GM12878 (cell line): ENCODE data around the gene ABCG4. TPM values are rescaled to one million over a fixed set of nuclear protein-coding genes. Genes with fewer than 3 reads are reported as not detected.

ENCODE experiments used
- CHD2 ChIP-seq: IDR thresholded peaks from 2 replicates; pipeline ENCODE4 v1.6.1; 2011; ENCODE audit warnings: low read depth, low read length, improper control_type of control experiment, borderline replicate concordance
- CREB1 ChIP-seq: IDR thresholded peaks from 2 replicates; pipeline ENCODE4 v1.6.1; 2012; ENCODE audit warnings: low read depth, mild to moderate bottlenecking, inconsistent platforms
- CREM ChIP-seq: IDR thresholded peaks from 2 replicates; pipeline ENCODE4 v1.6.1; 2014; ENCODE audit warnings: antibody characterized with exemption, low read depth
- GABPA ChIP-seq: IDR thresholded peaks from 2 replicates; pipeline ENCODE4 v1.6.1; 2014; ENCODE audit warnings: antibody characterized with exemption, low read depth, mild to moderate bottlenecking, inconsistent platforms
- HDGF ChIP-seq: fragments of 450-650 bp; IDR thresholded peaks from 2 replicates; pipeline ENCODE4 v1.6.1; 2016; ENCODE audit warnings: antibody characterized with exemption
- JUND ChIP-seq: IDR thresholded peaks from 2 replicates; pipeline ENCODE4 v1.6.1; 2012; ENCODE audit warnings: low read depth, mild to moderate bottlenecking, low read length, improper control_type of control experiment, moderate library complexity
- MXI1 ChIP-seq: fragments of 150-350 bp; IDR thresholded peaks from 2 replicates; pipeline ENCODE4 v1.6.1; 2011; ENCODE audit warnings: low read depth, mild to moderate bottlenecking, inconsistent platforms, low read length, improper control_type of control experiment
- NFXL1 ChIP-seq: fragments of 450-650 bp; IDR thresholded peaks from 2 replicates; pipeline ENCODE4 v1.6.1; 2017; ENCODE audit warnings: antibody characterized with exemption, mild to moderate bottlenecking, borderline replicate concordance
- RB1 ChIP-seq: fragments of 450-650 bp; formaldehyde crosslinking; IDR thresholded peaks from 2 replicates; pipeline ENCODE4 v1.6.1; 2017; ENCODE audit warnings: mild to moderate bottlenecking, borderline replicate concordance
- SMC3 ChIP-seq: IDR thresholded peaks from 2 replicates; pipeline ENCODE4 v1.6.1; 2011; ENCODE audit warnings: low read length, improper control_type of control experiment, borderline replicate concordance
- SP1 ChIP-seq: IDR thresholded peaks from one replicate; pipeline ENCODE4 v1.6.1; 2011; ENCODE audit warnings: low read depth, low read length
- SRF ChIP-seq, 2 experiments: IDR thresholded peaks; 2 replicates each; pipeline ENCODE4 v1.6.1; 2011; ENCODE audit warnings: low read depth in 2 of 2, low read length in 2 of 2, mild to moderate bottlenecking in 1 of 2, moderate library complexity in 1 of 2
- SUPT20H ChIP-seq: IDR thresholded peaks from 2 replicates; pipeline ENCODE4 v1.6.1; 2011; ENCODE audit warnings: low read depth, mild to moderate bottlenecking, low read length, moderate library complexity, borderline replicate concordance; ENCODE audit not compliant: control insufficient read depth
- polyA plus RNA-seq, 11 experiments: library from polyadenylated mRNA; depleted of rRNA in 4 of 11; unstranded in 6 of 11; stranded (reverse) in 5 of 11; fragments of >200 nt; fragmentation: Nextera tagmentation in 4 of 11; fragmentation: Illumina TruSeq in 1 of 11; extraction: Ambion mirVana in 4 of 11; extraction: Trizol in 1 of 11; gene quantifications; 1 replicate in 1 of 11; 2 replicates in 10 of 11; pipeline versions ENCODE4 v1.2.1 to v1.2.3, GENCODE V29; 2011 to 2016; ENCODE audit warnings: inconsistent platforms in 2 of 11, missing spikeins in 2 of 11, low read depth in 1 of 11
- total RNA-seq, 4 experiments: library from RNA; depleted of rRNA in 3 of 4; stranded (reverse); fragments of >200 nt in 3 of 4; fragmentation: Illumina TruSeq in 1 of 4; extraction: Trizol in 1 of 4; gene quantifications; 2 replicates each; pipeline versions ENCODE4 v1.2.1 to v1.2.3, GENCODE V29; 2013 to 2021
- TF ChIP-seq, protein P1 (sequence below): IDR thresholded peaks from 2 replicates; pipeline ENCODE4 v1.6.1; 2012; ENCODE audit warnings: low read depth, low read length, improper control_type of control experiment
- TF ChIP-seq, protein P2 (sequence below): fragments of 450-650 bp; IDR thresholded peaks from 2 replicates; pipeline ENCODE4 v1.6.1; 2017; ENCODE audit warnings: antibody characterized with exemption, mild to moderate bottlenecking, moderate library complexity
- TF ChIP-seq, protein P3 (sequence below): fragments of 450-650 bp; IDR thresholded peaks from 2 replicates; pipeline ENCODE4 v1.6.1; 2017; ENCODE audit warnings: mild to moderate bottlenecking, moderate library complexity
- TF ChIP-seq, protein P4 (sequence below): fragments of 450-650 bp; IDR thresholded peaks from 2 replicates; pipeline ENCODE4 v1.6.1; 2017; ENCODE audit warnings: low read depth, mild to moderate bottlenecking, moderate library complexity

ABCG4 gene
- total and polyA plus RNA-seq, 10 of the 15 experiments (the other 5 are each of a cell fraction or from before 2014, with no cell fraction given) = not detected

DNA sequence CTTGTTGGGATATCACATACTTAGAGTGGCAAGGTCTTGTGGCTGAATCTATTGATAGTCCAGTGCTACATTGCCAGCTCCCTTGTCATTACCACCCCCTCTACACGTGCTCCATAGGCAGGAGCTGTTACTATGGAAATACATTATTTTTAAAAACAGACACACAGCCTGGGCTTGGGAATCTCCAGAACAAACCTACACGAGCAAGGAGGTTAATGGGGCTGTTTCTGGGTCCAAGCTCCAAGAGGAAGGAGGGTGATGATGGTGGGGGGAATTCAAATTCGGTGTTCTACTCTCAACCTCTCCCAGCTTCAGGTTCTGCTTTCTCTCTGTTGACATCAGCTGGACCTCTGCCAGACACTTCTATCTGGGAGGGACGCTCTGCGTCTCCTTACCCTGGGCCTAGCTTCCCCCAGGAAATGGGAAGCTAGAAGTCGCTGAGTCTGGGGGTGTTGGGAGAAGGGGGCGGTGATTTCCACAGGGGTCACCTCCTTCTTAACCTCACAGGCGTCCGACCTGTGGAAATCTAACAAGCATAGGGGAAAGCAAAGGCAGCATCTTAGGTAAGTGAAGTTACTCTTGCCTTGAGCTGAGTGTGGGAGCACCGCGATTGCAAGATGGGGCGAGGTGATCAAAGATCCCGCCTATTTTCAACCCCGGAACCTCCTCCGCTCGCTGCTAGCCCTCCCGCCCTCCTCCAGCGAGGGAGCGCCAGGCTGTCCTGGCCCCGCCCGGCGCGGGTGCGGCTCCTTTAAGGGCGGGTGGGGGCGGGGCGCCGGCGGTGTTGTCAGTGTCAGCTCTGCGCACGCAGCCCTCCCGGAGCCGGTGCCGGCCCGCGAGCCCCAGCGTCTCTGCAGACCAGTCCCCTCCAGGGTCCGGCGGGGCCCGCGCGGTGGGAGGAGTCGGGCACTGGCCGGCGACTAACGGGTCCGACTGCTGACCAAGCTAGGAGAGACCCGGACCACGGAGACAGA is 42.0 kb upstream of the ABCG4 start, which contains the start of gene C2CD2L (continued):
- TF ChIP-seq CREB1 = no peak
- peak; percentile 88 for TF ChIP-seq NFXL1
- TF ChIP-seq SUPT20H = no peak
- peak; percentile 61 for TF ChIP-seq MXI1
- TF ChIP-seq GABPA = no peak
- peak; percentile 27 for TF ChIP-seq SP1
- TF ChIP-seq, protein P1, sequence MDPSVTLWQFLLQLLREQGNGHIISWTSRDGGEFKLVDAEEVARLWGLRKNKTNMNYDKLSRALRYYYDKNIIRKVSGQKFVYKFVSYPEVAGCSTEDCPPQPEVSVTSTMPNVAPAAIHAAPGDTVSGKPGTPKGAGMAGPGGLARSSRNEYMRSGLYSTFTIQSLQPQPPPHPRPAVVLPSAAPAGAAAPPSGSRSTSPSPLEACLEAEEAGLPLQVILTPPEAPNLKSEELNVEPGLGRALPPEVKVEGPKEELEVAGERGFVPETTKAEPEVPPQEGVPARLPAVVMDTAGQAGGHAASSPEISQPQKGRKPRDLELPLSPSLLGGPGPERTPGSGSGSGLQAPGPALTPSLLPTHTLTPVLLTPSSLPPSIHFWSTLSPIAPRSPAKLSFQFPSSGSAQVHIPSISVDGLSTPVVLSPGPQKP = peak; percentile 66
- TF ChIP-seq, protein P2, sequence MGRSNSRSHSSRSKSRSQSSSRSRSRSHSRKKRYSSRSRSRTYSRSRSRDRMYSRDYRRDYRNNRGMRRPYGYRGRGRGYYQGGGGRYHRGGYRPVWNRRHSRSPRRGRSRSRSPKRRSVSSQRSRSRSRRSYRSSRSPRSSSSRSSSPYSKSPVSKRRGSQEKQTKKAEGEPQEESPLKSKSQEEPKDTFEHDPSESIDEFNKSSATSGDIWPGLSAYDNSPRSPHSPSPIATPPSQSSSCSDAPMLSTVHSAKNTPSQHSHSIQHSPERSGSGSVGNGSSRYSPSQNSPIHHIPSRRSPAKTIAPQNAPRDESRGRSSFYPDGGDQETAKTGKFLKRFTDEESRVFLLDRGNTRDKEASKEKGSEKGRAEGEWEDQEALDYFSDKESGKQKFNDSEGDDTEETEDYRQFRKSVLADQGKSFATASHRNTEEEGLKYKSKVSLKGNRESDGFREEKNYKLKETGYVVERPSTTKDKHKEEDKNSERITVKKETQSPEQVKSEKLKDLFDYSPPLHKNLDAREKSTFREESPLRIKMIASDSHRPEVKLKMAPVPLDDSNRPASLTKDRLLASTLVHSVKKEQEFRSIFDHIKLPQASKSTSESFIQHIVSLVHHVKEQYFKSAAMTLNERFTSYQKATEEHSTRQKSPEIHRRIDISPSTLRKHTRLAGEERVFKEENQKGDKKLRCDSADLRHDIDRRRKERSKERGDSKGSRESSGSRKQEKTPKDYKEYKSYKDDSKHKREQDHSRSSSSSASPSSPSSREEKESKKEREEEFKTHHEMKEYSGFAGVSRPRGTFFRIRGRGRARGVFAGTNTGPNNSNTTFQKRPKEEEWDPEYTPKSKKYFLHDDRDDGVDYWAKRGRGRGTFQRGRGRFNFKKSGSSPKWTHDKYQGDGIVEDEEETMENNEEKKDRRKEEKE = no peak
- TF ChIP-seq SMC3 = no peak
- TF ChIP-seq HDGF = peak; percentile 52; the same call in 1 of the 2 replicates
- 0 out of 2 replicates have a peak, but pooled peaks have one; percentile 18 for TF ChIP-seq CREM
- TF ChIP-seq RB1 = peak; percentile 48; the same call in 1 of the 2 replicates
- no peak for TF ChIP-seq JUND
- TF ChIP-seq CHD2 = 0 out of 2 replicates have a peak, but pooled peaks have one; percentile 15
- TF ChIP-seq, protein P3, sequence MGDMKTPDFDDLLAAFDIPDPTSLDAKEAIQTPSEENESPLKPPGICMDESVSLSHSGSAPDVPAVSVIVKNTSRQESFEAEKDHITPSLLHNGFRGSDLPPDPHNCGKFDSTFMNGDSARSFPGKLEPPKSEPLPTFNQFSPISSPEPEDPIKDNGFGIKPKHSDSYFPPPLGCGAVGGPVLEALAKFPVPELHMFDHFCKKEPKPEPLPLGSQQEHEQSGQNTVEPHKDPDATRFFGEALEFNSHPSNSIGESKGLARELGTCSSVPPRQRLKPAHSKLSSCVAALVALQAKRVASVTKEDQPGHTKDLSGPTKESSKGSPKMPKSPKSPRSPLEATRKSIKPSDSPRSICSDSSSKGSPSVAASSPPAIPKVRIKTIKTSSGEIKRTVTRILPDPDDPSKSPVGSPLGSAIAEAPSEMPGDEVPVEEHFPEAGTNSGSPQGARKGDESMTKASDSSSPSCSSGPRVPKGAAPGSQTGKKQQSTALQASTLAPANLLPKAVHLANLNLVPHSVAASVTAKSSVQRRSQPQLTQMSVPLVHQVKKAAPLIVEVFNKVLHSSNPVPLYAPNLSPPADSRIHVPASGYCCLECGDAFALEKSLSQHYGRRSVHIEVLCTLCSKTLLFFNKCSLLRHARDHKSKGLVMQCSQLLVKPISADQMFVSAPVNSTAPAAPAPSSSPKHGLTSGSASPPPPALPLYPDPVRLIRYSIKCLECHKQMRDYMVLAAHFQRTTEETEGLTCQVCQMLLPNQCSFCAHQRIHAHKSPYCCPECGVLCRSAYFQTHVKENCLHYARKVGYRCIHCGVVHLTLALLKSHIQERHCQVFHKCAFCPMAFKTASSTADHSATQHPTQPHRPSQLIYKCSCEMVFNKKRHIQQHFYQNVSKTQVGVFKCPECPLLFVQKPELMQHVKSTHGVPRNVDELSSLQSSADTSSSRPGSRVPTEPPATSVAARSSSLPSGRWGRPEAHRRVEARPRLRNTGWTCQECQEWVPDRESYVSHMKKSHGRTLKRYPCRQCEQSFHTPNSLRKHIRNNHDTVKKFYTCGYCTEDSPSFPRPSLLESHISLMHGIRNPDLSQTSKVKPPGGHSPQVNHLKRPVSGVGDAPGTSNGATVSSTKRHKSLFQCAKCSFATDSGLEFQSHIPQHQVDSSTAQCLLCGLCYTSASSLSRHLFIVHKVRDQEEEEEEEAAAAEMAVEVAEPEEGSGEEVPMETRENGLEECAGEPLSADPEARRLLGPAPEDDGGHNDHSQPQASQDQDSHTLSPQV = no peak
- TF ChIP-seq, protein P4, sequence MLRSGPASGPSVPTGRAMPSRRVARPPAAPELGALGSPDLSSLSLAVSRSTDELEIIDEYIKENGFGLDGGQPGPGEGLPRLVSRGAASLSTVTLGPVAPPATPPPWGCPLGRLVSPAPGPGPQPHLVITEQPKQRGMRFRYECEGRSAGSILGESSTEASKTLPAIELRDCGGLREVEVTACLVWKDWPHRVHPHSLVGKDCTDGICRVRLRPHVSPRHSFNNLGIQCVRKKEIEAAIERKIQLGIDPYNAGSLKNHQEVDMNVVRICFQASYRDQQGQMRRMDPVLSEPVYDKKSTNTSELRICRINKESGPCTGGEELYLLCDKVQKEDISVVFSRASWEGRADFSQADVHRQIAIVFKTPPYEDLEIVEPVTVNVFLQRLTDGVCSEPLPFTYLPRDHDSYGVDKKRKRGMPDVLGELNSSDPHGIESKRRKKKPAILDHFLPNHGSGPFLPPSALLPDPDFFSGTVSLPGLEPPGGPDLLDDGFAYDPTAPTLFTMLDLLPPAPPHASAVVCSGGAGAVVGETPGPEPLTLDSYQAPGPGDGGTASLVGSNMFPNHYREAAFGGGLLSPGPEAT = peak; percentile 62; the same call in 1 of the 2 replicates
- TF ChIP-seq SRF (IDR thresholded peaks at IDR 0.05; ENCODE audit: low read depth in 2 of 2, low read length in 2 of 2) = no peak
